Osteoblast (primary cell): Measurements from ENCODE around the gene EVA1C. TPM values are rescaled to one million over a fixed set of nuclear protein-coding genes. Genes with fewer than 3 reads are reported as not detected.
"Not testable (repeated sequence)": the region's sequence is repeated elsewhere in the genome, so short reads cannot be mapped to it uniquely, and the experiment has no call there.

Source experiments
- DNase-seq: peaks from one replicate; pipeline ENCODE4 v3.0.0; 2011; ENCODE audit warnings: low spot score, mixed read lengths; ENCODE audit not compliant: insufficient read length; ENCODE audit errors: missing footprints
- H2AFZ ChIP-seq: 2 replicates; pipeline ENCODE4 v1.6.0; 2011; ENCODE audit warnings: mild to moderate bottlenecking, low read length
- H3K27ac ChIP-seq: 2 replicates; pipeline ENCODE4 v1.5.1; 2011; ENCODE audit warnings: mild to moderate bottlenecking, low read depth, low read length, moderate library complexity
- H3K27me3 ChIP-seq: 2 replicates; pipeline ENCODE4 v1.6.0; 2012; ENCODE audit warnings: mild to moderate bottlenecking, control low read depth, inconsistent platforms, low read length, moderate library complexity; ENCODE audit not compliant: insufficient read depth
- H3K36me3 ChIP-seq: 2 replicates; pipeline ENCODE4 v1.5.1; 2011; ENCODE audit warnings: mild to moderate bottlenecking, low read length, control low read depth, moderate library complexity; ENCODE audit not compliant: insufficient read depth
- H3K4me1 ChIP-seq: 2 replicates; pipeline ENCODE4 v1.5.1; 2011; ENCODE audit warnings: mild to moderate bottlenecking, low read length, control low read depth, moderate library complexity; ENCODE audit not compliant: insufficient read depth
- H3K4me2 ChIP-seq: 2 replicates; pipeline ENCODE4 v1.6.0; 2011; ENCODE audit warnings: mild to moderate bottlenecking, low read length; ENCODE audit not compliant: insufficient read depth
- H3K4me3 ChIP-seq: fragments of 200-600 bp; sonication (generic); 3 replicates; pipeline ENCODE4 v1.5.1; 2012; ENCODE audit warnings: mild to moderate bottlenecking, low read length, inconsistent platforms; ENCODE audit not compliant: insufficient read depth
- H3K79me2 ChIP-seq: 2 replicates; pipeline ENCODE4 v1.6.0; 2012; ENCODE audit warnings: mild to moderate bottlenecking, low read length, control low read depth, inconsistent platforms; ENCODE audit not compliant: insufficient read depth
- H3K9me3 ChIP-seq: 2 replicates; pipeline ENCODE4 v1.5.1; 2011; ENCODE audit warnings: low read depth, low read length, control low read depth
- H4K20me1 ChIP-seq: 2 replicates; pipeline ENCODE4 v1.6.0; 2012; ENCODE audit warnings: mild to moderate bottlenecking, low read length, control low read depth; ENCODE audit not compliant: insufficient read depth
- total RNA-seq: library from RNA; depleted of rRNA; stranded (reverse); fragments of >200 nt; gene quantifications from 2 replicates; pipeline ENCODE4 v1.2.3, GENCODE V29; 2012
- TF ChIP-seq, protein P1 (sequence below): IDR thresholded peaks from 2 replicates; pipeline ENCODE4 v1.5.1; 2011; ENCODE audit warnings: mild to moderate bottlenecking, low read depth, low read length, moderate library complexity; ENCODE audit errors: extremely low read depth

Gene EVA1C
- total RNA-seq, 1 donor, result 8.0 TPM

- no peaks in the 10 kb centered on the region for H3K27me3 ChIP-seq
- H3K4me3 ChIP-seq, result no peak overlapping the region
- no peak overlapping the region for H3K4me2 ChIP-seq
- no peak for DNase-seq
- peaks cover 29% of the 10 kb centered on the region for H3K79me2 ChIP-seq
- TF ChIP-seq, protein P1, sequence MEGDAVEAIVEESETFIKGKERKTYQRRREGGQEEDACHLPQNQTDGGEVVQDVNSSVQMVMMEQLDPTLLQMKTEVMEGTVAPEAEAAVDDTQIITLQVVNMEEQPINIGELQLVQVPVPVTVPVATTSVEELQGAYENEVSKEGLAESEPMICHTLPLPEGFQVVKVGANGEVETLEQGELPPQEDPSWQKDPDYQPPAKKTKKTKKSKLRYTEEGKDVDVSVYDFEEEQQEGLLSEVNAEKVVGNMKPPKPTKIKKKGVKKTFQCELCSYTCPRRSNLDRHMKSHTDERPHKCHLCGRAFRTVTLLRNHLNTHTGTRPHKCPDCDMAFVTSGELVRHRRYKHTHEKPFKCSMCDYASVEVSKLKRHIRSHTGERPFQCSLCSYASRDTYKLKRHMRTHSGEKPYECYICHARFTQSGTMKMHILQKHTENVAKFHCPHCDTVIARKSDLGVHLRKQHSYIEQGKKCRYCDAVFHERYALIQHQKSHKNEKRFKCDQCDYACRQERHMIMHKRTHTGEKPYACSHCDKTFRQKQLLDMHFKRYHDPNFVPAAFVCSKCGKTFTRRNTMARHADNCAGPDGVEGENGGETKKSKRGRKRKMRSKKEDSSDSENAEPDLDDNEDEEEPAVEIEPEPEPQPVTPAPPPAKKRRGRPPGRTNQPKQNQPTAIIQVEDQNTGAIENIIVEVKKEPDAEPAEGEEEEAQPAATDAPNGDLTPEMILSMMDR, result no peak
- no peaks in the 10 kb centered on the region for H3K9me3 ChIP-seq
- H3K4me1 ChIP-seq, result peaks cover 15% of the 10 kb centered on the region
- peaks cover 78% of the 10 kb centered on the region for H3K36me3 ChIP-seq
- no peak overlapping the region for H3K27ac ChIP-seq
- no peak overlapping the region for H2AFZ ChIP-seq
- H4K20me1 ChIP-seq, result peaks cover 9% of the 10 kb centered on the region
Observed at GRCh38 chr21:32367158-32367557, 45.3 kb upstream of the EVA1C start.

- H3K9me3 ChIP-seq, result no peaks in the 10 kb centered on the region
- H3K27me3 ChIP-seq, result no peaks in the 10 kb centered on the region
- DNase-seq, result no peak
- H3K4me3 ChIP-seq, result no peak overlapping the region
- H3K4me2 ChIP-seq, result no peak overlapping the region
- no peak overlapping the region for H3K27ac ChIP-seq
- peaks cover 26% of the 10 kb centered on the region for H3K4me1 ChIP-seq
- H2AFZ ChIP-seq, result no peak overlapping the region
- peaks cover 78% of the 10 kb centered on the region for H3K36me3 ChIP-seq
- TF ChIP-seq, protein P1, result no peak
- H4K20me1 ChIP-seq, result peaks cover 9% of the 10 kb centered on the region
- peaks cover 25% of the 10 kb centered on the region for H3K79me2 ChIP-seq
Observed at GRCh38 chr21:32368386-32368785, 44.1 kb upstream of the EVA1C start.

DNA sequence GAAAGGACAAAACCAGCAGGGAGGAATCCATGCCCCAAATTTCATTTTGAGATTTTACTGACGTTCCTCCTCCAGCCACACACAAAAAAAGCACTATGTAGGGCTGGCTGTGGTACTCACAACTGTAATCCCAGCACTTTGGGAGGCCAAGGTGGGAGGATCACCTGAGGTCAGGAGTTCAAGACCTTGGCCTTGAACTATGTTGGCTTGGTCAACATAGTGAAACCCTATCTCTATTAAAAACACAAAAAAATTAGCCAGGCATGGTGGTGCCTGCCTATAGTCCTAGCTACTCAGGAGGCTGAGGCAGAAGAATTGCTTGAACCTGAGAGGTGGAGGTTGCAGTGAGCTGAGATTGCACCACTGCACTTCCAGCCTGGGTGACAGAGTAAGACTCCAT lies 43.5 kb upstream of the EVA1C start:
- not testable (repeated sequence) for H3K4me2 ChIP-seq, DNase-seq, H3K9me3 ChIP-seq, H2AFZ ChIP-seq, H3K4me3 ChIP-seq, H4K20me1 ChIP-seq, H3K27me3 ChIP-seq, H3K27ac ChIP-seq
- Histone ChIP-seq H3K36me3 (peaks cover 79% of the 10 kb centered on the region), H3K4me1 (peaks cover 26% of the 10 kb centered on the region), H3K79me2 (peaks cover 23% of the 10 kb centered on the region)

GRCh38 chr21:32370998-32371766 lies 41.3 kb upstream of the EVA1C start:
- Histone ChIP-seq H3K36me3 (peaks cover 79% of the 10 kb centered on the region), H3K4me3 (no peak overlapping the region), H3K27ac (peak overlapping the region; percentile 84)

More at GRCh38 chr21:32370998-32371766, 41.3 kb upstream of the EVA1C start:
- Histone ChIP-seq H3K27me3 (no peaks in the 10 kb centered on the region), H4K20me1 (peaks cover 5% of the 10 kb centered on the region), H3K79me2 (peaks cover 14% of the 10 kb centered on the region), H3K4me2 (peak overlapping the region; percentile 60), H3K4me1 (peaks cover 26% of the 10 kb centered on the region), H3K9me3 (no peaks in the 10 kb centered on the region), H2AFZ (no peak overlapping the region)
- TF ChIP-seq, protein P1, result no peak
- peak; percentile 44 for DNase-seq
